ENCODE data around the gene ADCK2. TPM values are rescaled to one million over a fixed set of nuclear protein-coding genes. Genes with fewer than 3 reads are reported as not detected.
A peak's percentile ranks its signal among the peaks of the same experiment; 100 is the strongest.

The ADCK2 gene
- total RNA-seq, 1 donor from 2014 or later = 12.4 TPM

GRCh38 chr7:140646931-140647647 lies 25.7 kb upstream of the ADCK2 start:
- H3K27ac Mint-ChIP-seq (ENCODE audit: unreplicated experiment) = peak overlapping the region; percentile 53
- Histone ChIP-seq H3K79me2 (ENCODE audit: insufficient read depth, low read length) (no peaks in the 10 kb centered on the region), H3K4me2 (ENCODE audit: low read length) (no peak overlapping the region), H3K4me1 (ENCODE audit: insufficient read depth, low read length) (peaks cover 9% of the 10 kb centered on the region), H2AFZ (ENCODE audit: low read depth, low read length) (peak overlapping the region; percentile 19), H3K4me3 (ENCODE audit: insufficient read depth, low read depth, low read length) (no peak overlapping the region), H3K27me3 (ENCODE audit: insufficient read depth, low read length) (no peaks in the 10 kb centered on the region), H3K9me3 (ENCODE audit: insufficient read depth, low read depth, low read length) (no peaks in the 10 kb centered on the region), H3K27ac (ENCODE audit: low read depth, low read length) (no peak overlapping the region), H3K36me3 (ENCODE audit: insufficient read depth, low read length) (no peaks in the 10 kb centered on the region), H4K20me1 (ENCODE audit: insufficient read depth, low read length) (no peaks in the 10 kb centered on the region), H3K9ac (ENCODE audit: low read length) (no peak overlapping the region)
- H3K4me3 Mint-ChIP-seq (ENCODE audit: unreplicated experiment) = no peak overlapping the region
- TF ChIP-seq EZH2 (IDR thresholded peaks at IDR 0.05; ENCODE audit: insufficient read depth, low read length) (no peak), CTCF (IDR thresholded peaks at IDR 0.05; ENCODE audit: insufficient read depth, low read depth, low read length) (peak; percentile 64)
- H3K36me3 Mint-ChIP-seq (ENCODE audit: low read depth, unreplicated experiment) = peaks cover 2% of the 10 kb centered on the region
- DNase-seq (ENCODE audit: low read depth) (no peak), FAIRE-seq (no peak)
- peaks cover 13% of the 10 kb centered on the region for H3K4me1 Mint-ChIP-seq (ENCODE audit: low read depth, unreplicated experiment)
- H3K9me3 Mint-ChIP-seq (ENCODE audit: unreplicated experiment) = peaks cover 4% of the 10 kb centered on the region
- H3K27me3 Mint-ChIP-seq (ENCODE audit: low read depth, unreplicated experiment) = peaks cover 7% of the 10 kb centered on the region

- peaks cover 9% of the 10 kb centered on the region for H3K4me1 ChIP-seq (ENCODE audit: insufficient read depth, low read length)
- no peak overlapping the region for H3K4me3 Mint-ChIP-seq (ENCODE audit: unreplicated experiment)
- H2AFZ ChIP-seq (ENCODE audit: low read depth, low read length) = no peak overlapping the region
- H3K27ac Mint-ChIP-seq (ENCODE audit: unreplicated experiment) = peak overlapping the region; percentile 59
- FAIRE-seq (no peak), DNase-seq (ENCODE audit: low read depth) (peak; percentile 34)
- H3K79me2 ChIP-seq (ENCODE audit: insufficient read depth, low read length) = no peaks in the 10 kb centered on the region
- H3K9me3 ChIP-seq (ENCODE audit: insufficient read depth, low read depth, low read length) = no peaks in the 10 kb centered on the region
- peaks cover 6% of the 10 kb centered on the region for H3K27me3 Mint-ChIP-seq (ENCODE audit: low read depth, unreplicated experiment)
- H4K20me1 ChIP-seq (ENCODE audit: insufficient read depth, low read length) = no peaks in the 10 kb centered on the region
- H3K36me3 Mint-ChIP-seq (ENCODE audit: low read depth, unreplicated experiment) = no peaks in the 10 kb centered on the region
- H3K9me3 Mint-ChIP-seq (ENCODE audit: unreplicated experiment) = peaks cover 2% of the 10 kb centered on the region
- no peaks in the 10 kb centered on the region for H3K36me3 ChIP-seq (ENCODE audit: insufficient read depth, low read length)
- H3K9ac ChIP-seq (ENCODE audit: low read length) = no peak overlapping the region
- H3K27ac ChIP-seq (ENCODE audit: low read depth, low read length) = no peak overlapping the region
- no peak for TF ChIP-seq CTCF (IDR thresholded peaks at IDR 0.05; ENCODE audit: insufficient read depth, low read depth, low read length)
- no peak for TF ChIP-seq EZH2 (IDR thresholded peaks at IDR 0.05; ENCODE audit: insufficient read depth, low read length)
- H3K4me1 Mint-ChIP-seq (ENCODE audit: low read depth, unreplicated experiment) = peaks cover 18% of the 10 kb centered on the region
- H3K27me3 ChIP-seq (ENCODE audit: insufficient read depth, low read length) = no peaks in the 10 kb centered on the region
- H3K4me3 ChIP-seq (ENCODE audit: insufficient read depth, low read depth, low read length) = no peak overlapping the region
- H3K4me2 ChIP-seq (ENCODE audit: low read length) = peak overlapping the region; percentile 40
Measured at GRCh38 chr7:140649556-140650205, 23.1 kb upstream of the ADCK2 start.

GRCh38 chr7:140650367-140650766 lies 22.4 kb upstream of the ADCK2 start:
- no peak overlapping the region for H3K9ac ChIP-seq (ENCODE audit: low read length)
- H3K27me3 ChIP-seq (ENCODE audit: insufficient read depth, low read length) = no peaks in the 10 kb centered on the region
- H4K20me1 ChIP-seq (ENCODE audit: insufficient read depth, low read length) = no peaks in the 10 kb centered on the region
- no peak for TF ChIP-seq EZH2 (IDR thresholded peaks at IDR 0.05; ENCODE audit: insufficient read depth, low read length)
- TF ChIP-seq CTCF (IDR thresholded peaks at IDR 0.05; ENCODE audit: insufficient read depth, low read depth, low read length) = no peak
- no peaks in the 10 kb centered on the region for H3K36me3 Mint-ChIP-seq (ENCODE audit: low read depth, unreplicated experiment)
- H3K9me3 ChIP-seq (ENCODE audit: insufficient read depth, low read depth, low read length) = no peaks in the 10 kb centered on the region
- H3K27ac Mint-ChIP-seq (ENCODE audit: unreplicated experiment) = no peak overlapping the region
- no peak overlapping the region for H3K4me3 Mint-ChIP-seq (ENCODE audit: unreplicated experiment)
- peaks cover 9% of the 10 kb centered on the region for H3K4me1 ChIP-seq (ENCODE audit: insufficient read depth, low read length)
- H3K27me3 Mint-ChIP-seq (ENCODE audit: low read depth, unreplicated experiment) = peaks cover 2% of the 10 kb centered on the region
- no peaks in the 10 kb centered on the region for H3K36me3 ChIP-seq (ENCODE audit: insufficient read depth, low read length)
- FAIRE-seq = no peak
- no peak overlapping the region for H3K4me2 ChIP-seq (ENCODE audit: low read length)
- H2AFZ ChIP-seq (ENCODE audit: low read depth, low read length) = no peak overlapping the region
- H3K79me2 ChIP-seq (ENCODE audit: insufficient read depth, low read length) = no peaks in the 10 kb centered on the region
- no peak overlapping the region for H3K4me3 ChIP-seq (ENCODE audit: insufficient read depth, low read depth, low read length)
- H3K4me1 Mint-ChIP-seq (ENCODE audit: low read depth, unreplicated experiment) = peaks cover 18% of the 10 kb centered on the region
- no peak for DNase-seq (ENCODE audit: low read depth)
- H3K9me3 Mint-ChIP-seq (ENCODE audit: unreplicated experiment) = peaks cover 2% of the 10 kb centered on the region
- no peak overlapping the region for H3K27ac ChIP-seq (ENCODE audit: low read depth, low read length)
